ENCODE measurements around the gene VARS2.
A peak's percentile ranks its signal among the peaks of the same experiment; 100 is the strongest.
"Not testable (repeated sequence)": the region's sequence is repeated elsewhere in the genome, so short reads cannot be mapped to it uniquely, and the experiment has no call there.

The VARS2 gene

DNA sequence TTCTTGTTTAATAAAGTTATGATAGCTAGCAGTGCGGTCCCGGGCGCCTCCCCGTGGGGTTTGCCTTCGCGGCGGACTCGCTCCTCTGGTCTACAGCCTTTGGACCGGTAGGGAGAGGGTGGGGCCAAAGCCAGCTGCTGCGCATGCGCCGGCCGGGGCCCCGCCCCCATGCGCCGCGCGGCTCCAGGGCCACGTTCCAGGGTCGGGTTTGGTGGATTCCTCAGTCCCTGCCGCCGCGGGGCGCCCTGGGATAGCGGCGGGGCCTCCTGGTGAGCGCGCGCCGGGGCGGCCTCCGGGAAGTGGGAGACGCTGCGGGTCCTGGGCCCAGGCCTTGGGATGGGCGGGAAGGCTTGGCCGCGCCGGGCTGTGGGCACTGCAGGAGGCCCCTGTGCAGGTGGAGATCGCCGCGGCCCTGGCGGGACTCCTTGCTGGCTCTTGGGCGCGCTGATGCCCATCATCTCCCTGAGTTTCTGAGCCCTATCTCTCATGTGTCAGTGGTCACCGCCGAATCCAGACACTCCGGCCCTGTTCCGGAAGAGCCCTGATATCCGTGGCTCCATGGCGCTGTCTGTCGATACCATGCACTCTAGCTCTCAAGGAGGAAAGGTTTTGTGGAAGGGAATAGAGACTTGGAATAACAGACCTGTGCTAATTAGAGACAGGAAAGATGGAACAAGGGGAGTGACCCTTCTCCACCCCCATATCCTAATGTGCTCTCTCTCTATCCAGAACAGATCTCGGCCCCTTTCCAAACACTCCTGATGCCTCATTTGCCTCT is at the start of gene VARS2:
Gene VARS2, plus strand, starts transcription at position 163 of the 778 bp plus-strand sequence. Its CDS starts 599 bp downstream, at position 762.
- peak; percentile 96 for DNase-seq (ENCODE audit: low spot score)

DNA sequence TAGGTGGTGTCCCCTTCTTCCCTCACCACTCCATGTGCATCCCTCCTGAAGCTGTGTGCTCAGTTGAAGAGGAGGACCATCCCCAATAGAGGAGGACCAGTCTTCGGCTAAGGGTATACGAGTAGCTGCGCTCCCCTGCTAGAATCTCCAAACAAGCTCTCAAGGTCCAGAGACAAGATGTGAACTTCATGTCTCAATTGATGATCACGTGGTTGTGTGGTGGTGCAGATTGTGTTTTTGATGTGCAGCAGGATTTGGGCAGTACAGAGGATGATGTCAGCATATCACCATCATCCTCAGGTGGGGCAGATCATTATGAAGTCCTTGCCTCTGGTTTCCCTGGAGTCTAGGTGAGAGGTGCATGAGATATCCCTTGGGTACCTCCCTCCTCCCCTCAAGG is 49.7 kb upstream of the VARS2 start:
- DNase-seq (ENCODE audit: low spot score) = no peak

DNA sequence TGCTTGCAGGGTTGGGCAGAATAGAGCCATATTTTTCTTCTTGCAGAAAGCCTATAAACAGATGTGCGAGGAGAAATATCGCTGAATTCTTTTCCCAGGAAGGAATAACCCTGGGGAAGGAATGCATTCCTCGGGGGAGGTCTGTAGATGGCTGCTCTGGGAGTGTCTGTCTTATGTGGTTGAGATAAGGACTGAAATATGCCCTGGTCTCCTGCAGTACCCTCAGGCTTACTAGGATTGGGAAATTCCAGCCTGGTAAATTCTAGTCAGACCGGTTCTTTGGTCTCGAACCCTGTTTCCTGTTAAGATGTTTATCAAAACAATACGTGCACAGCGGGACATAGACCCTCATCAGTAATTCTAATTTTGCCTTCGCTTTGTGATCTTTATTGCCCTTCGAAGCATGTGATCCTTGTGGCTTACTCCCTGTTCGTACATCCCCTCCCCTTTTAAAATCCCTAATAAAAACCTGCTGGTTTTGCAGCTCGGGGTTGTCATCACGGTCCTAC is 44.7 kb upstream of the VARS2 start:
- not testable (repeated sequence) for DNase-seq (ENCODE audit: low spot score)

DNA sequence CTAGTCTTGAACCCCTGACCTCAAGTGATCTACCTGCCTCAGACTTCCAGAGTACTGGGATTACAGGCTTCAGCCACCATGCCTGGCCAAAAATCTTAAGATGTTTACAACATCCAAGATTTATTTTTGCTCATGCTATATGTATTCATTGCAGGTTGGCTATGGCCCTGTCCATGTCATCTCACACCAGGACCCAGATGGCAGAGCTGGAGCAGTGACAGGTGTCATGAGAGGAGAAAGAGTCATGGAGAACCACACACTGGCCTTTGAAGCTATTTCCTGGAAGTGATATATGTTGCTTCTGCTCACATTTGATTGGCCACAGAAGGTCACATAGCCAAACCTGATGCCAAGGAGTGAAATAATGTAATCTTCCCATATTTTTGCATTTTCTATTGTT is 43.5 kb upstream of the VARS2 start:
- DNase-seq (ENCODE audit: low spot score) = no peak

DNA sequence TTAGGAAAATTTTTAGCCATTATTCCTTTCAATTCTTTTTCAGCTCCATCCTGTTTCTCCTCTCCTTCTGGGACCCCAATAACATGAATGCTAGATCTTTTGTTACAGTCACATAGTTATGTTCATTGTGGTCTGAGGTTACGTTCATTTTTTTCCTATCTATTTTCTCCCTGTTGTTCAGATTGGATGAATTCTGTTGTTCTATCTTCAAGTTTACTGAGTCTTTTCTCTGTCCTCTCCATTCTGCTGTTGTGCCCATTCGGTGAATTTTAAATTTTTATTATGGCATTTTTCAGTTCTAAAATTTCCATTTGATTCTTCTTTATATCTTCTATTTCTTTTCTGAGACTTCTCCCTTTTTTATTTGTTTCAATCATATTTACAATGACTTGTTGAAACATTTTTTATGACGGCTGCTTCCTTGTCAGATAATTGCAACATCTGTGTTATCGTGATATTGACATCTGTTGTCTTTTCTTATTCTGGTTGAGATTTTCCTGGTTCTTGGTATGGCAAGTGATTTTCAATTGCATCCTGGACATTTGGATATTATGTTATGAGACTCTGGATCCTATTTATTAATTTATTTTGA is 42.4 kb upstream of the VARS2 start:
- no peak for DNase-seq (ENCODE audit: low spot score)

DNA sequence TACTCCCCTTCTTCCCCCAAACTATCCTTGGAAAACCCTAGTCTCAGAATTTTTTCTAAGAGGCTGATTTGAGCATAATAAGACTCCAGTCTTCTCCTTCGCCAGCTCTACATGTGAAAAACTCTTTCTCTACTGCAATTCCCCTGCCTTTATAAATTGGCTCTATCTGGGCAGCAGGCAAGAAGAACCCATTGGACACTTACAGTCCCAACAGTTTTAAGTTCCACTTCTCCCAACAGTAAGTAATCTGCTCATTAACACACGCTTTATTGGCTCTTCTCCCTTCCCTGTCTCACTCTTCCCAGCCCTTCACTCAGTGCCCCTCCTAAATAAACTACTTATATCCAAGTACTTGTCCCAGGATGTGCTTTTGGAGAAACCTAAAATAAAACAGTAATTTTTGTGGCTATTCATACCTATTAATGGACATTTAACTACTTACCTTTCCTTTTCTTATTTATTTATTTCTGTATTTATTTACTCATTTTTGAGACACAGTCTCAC is 40.8 kb upstream of the VARS2 start:
- no peak for DNase-seq (ENCODE audit: low spot score)

DNA sequence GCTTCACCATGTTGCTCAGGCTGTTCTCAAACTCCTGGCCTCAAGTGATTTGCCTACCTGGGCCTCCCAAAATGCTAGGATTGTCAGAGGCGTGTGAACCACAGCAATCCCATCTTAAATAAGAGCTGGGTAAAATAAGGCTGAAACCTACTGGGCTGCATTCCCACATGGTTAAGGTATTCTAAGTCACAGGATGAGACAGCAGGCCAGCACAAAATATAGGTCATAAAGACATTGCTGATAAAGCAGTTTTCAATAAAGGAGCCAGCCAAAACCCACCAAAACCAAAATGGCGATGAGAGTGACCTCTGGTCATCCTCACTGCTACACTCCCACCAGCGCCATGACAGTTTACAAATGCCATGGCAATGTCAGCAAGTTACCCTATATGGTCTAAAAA is 40.2 kb upstream of the VARS2 start:
- not testable (repeated sequence) for DNase-seq (ENCODE audit: low spot score)

DNA sequence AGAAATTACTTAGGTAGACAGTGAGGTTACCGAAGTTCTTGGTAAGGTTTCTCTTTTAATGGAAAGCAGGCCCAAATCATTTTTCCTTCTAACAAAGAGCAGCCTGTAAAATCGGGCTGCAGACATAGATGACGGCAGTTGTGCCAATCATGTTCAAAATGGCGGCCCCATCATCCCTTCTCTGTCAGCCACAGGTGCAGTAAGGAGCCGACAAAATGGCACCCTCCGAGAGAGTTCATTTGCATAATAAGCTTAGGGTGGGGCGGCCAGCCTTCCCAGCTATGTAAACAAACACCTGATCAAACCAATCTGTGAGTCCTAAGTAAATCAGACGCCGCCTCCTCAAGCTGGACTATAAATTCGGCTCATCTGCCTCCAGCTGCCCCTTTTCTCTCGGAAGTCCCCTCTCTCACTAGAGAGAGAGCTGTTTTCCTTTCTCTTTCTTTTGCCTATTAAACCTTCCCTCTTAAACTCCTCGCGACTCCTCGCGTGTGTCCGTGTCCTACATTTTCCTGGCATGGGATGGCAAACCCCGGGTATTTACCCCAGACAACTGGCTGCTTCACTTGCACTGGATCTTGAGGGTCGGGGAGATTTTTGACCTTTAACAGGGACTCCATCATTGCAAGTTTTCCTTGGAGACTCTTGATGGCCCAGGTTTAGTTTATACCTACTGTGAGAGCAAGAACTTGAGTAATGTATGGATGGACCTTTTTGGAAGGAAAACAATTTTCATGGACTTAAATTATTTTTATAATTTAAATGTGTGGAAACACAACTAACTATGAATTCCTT is 38.6 kb upstream of the VARS2 start:
- DNase-seq (ENCODE audit: low spot score) = no peak

DNA sequence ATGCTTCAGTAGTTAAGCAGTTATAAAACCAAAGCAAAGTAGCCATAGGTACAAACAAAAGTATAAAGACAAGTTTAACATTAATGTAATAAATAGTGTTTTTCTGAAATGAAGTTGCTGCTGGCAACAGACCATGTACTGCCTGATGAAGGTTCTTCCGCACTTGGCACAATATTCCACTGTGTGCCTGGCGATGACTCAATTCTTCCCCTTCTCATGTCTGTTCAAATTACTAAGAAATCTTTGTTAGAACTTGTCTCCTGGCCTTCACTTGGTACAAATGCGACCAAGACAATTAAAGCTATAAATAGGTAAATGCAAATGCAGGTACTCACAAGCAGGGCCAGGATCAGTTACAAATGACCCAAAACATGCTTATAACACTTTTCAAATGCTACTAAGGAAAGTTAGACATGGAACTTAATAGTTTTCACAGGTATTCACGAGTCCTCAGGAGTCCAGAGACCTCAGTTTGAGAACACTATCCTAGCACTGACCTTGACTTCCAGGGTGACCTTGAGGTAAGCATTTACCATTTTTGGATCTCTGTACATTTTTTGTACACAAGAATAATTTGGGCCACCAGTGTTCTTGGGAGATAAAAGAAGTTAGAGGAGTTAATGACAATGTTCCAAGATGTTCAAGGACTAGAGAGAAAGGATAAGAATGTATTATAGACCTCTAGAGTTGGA is 37.9 kb upstream of the VARS2 start:
- no peak for DNase-seq (ENCODE audit: low spot score)

DNA sequence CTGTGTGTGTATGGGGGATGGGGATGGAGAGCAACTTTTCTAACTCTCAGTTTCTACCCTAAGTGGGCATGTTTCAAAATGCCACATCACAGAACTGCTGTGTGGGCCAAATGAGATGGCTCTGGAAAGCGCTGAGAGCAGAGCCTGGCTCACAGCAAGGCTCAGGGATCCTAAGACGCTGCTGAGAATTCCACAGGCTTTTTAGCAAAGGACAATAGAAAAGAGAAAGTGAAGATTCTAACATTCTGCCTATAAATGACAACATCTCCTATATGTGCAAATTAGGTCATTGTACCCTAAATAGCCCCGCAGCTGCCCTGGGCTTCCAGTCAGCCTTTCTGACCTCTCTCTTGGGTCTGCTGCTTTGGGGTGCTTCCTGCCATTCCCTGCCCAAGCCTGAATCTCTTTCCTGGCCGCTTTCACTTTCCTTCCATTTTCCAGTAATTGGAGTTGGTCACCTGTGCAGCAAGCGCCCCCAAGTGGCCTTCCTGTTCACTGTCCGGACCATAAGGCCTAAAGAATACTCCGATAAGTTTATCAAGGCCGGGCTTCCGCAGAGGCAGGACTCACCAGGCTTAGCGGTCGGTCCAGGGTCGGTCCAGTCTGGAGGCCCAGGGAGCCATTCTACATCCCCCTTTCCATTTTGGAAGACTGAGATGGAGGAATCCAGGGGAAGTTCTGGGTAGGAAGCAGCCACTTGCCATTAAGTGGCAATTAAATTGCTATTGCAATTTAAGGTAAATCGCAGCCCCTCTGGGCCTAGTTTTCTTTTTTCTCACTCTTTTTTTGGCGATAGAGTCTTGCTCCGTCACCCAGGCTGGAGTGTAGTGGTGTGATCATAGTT is 36.4 kb upstream of the VARS2 start:
- DNase-seq (ENCODE audit: low spot score) = peak; percentile 73

DNA sequence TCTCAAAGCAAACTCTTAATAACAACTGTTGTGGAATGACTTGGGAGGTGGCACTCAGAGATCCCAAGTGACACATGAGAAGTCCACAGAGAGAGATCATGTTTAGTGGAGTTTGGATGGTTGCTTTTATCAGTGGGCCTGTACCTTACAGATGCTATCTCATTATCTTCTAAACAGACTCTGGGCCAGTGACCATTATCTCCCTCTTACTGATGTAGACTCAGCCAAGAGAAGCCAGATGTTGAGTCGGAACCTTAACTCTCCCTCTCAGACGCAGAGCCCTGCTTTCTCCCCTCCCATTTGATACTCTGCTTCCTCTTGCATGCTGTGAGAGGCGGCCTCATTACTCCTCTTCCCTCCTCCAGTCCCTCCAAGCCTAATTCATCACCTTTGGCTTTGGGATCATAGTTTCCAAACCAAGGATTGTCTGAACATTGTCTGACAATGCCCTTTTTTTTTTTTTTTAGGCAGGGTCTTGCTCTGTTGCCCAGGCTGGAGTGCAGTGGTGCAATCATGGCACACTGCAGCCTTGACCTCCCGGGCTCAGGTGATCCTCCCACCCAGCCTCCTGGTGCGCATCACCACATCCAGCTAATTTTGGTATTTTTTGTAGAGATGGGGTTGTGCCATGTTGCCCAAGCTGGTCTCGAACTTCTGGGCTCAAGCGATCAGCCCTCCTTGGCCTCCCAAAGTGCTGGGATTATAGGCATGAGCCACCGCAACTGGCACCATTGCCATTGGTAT is 34.2 kb upstream of the VARS2 start:
- no peak for DNase-seq (ENCODE audit: low spot score)

DNA sequence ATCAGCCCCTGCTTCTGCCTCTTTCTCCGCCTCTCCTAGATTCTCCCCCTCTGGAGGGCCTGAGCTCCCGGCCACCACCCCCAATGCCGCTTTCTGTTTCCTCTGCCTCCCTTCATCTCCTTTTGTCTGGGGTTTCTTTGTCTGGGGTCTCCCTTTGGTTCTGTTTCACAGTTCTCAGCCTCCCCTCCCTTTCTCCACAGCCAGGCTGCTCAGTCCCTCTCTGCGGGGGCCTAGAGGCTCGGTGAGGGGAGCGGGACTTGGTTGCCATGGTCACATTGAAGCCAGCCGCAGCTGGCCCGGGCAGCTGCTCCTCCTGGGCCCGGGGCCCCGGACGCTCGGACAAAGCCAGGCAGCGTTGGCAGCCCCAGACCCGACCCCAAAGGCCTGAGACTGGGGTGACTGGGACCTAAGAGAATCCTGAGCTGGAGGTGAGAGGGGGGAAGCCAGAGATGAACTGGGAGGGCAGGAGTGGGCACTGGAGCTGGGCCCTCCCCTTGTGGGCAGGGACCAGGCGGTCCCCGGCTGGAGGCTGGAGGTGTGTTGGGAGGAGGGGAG is 33.3 kb upstream of the VARS2 start:
- no peak for DNase-seq (ENCODE audit: low spot score)

DNA sequence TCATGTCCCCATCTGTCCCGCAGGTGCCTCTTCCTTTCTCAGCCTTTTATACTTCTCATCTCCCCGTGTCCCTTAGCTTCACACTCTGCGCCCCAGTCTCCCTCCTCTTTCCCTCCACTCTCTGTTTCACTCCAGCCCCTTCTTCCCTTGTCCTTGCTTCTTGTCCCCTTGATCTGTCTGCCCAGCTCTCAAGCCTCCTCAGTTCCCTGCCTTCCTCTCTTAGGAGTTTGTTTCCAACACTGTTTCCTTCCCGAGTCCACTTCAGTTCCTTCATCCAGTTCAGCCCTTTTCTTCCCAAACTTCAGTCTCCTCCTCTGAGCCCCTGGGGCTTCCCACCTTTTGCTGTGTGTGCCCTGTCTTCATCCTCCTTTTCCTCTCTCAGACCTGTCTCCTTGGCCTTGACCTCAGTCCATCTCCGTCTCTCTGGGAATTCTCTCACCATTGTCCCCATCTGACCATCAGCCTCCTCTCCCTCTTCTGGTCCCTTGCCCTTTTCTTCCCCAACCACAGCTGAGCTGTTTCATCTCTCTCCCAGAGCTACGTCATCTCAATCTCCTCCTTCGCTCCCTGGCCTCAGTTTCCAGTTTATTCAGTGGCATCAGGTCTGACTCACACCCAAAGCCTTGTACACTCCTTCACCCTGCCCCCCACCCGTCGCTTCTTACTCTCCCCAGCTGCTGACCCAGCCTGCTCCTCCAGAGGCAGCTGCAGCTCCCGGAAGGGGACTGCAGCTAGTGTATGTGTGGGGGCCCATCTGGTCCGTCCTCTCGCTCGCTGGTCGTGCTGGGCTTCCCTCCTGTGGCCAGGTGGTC is 32.4 kb upstream of the VARS2 start:
- DNase-seq (ENCODE audit: low spot score) = no peak

DNA sequence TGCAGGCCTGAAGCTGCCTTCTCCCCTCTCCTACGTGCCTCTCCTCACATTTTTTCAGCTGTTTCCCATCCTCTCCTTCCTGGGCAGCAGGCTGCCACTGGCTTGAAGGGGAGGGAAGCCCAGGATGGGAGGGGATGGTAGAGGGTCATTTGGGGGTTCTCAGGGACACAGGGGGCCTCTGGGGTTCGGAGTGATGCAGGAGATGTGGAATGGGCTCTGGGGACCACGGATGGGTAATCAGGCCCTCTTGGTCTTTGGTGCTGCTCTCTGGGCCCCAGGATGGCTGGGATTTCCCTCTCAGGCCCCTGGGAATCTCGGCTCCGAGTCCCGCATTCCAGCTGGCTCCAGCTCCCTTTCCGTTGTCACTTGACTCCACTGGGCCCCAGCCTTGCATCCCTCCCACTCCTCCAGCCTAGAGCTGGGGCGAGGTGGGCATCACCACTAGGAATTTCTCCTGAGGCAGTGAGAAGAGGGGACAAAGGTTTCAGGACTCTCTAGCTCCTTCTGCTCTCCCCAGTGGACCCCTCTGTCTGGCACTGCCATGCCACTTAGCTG is 31.8 kb upstream of the VARS2 start:
- DNase-seq (ENCODE audit: low spot score) = no peak

DNA sequence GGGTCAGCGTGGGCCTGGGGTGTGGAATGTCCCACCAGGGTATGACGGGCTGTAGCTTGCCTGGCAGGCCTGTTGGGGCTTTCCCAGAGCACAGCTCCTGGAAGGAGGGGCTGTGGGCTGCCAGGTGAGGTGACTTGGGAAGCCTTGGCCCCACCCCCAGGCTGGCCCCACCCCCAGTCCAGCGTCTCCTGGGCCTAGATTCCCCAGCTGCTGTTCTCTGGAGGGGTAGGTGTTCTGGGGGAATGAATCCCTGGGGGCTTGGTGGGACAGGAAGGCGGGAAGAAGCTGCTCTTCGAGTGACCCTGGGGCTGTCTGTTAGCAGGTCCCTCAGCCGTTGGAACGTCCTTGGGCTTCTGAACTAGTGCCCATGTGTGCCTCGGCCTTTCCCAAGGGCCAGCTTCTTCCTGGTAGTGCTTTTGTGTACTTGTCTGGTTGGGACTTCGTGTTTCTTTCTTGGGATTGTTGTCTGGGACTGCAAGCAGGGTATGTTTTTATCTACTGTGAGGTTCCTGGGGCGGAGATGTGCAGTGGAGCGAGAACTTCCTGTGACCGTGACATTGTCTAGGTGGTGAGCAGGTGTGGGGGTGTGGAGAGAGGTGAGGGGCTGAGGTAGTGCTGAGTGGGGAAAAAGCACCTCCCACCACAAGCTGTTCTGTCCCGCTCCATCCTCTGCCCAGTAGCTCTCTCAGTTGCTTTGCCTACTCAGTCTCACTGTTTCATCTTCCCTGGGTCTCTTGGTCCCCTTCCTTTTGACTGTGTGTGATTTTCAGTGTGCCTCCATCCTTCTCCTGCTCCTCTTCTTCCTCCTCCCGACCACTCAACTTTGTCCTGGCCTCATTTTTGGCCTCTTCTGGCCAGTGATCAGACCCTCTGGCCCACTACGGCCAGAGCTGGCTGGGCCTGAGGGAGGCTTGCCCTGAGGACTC is 31.0 kb upstream of the VARS2 start:
- DNase-seq (ENCODE audit: low spot score) = no peak

DNA sequence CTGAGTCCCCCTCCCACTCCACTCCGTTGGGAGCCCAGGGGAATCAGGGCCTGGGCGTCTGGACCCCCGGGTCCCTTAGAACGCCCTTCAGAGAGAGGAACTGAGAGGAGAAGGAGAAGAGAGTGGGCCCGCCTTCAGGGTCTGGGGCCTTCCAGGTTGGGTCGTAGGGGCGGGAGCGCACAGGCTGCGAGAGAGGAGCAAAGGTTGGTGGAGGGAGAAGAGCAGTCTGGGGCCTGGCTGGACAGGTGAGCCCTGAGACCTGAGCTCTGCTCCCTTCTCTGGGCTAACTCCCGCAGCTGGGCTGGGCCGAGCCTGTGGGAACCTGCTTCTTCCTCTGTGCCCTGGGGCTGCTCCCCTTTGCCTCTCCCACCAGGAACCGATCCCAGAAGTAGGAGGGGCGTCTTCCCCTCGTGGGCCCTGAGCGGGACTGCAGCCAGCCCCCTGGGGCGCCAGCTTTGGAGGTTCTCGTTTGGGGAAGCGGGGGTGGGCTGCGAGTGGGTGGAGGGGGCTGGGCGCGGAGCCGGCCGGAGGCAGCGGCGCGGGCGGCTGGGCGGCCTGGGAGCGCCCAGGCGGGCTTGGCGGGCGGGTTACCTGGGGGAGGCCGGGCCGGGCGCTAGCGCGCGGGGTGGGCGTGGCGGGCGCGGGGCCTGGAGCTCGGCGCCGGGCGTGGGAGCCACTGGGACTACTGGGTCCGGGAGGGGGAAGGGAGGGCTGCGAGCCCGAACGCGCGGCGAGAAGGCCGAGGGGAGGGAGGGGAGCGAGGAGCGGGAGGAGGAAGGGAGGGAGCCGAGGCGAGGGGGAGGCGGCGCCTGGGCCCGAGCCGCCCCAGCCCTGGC is 30.1 kb upstream of the VARS2 start, which contains the start of gene DDR1:
Gene DDR1, plus strand, starts transcription at position 835 of the 836 bp plus-strand sequence. CDS start 4,211 bp downstream, outside the sequence.
- peak; percentile 60 for DNase-seq (ENCODE audit: low spot score)

All from HuH-7 (cell line).